Measurements from ENCODE around the gene ZNF605.
"Not testable (repeated sequence)": the region's sequence is repeated elsewhere in the genome, so short reads cannot be mapped to it uniquely, and the experiment has no call there.

Gene ZNF605

GRCh38 chr12:132908145-132909029 is 47.7 kb downstream of the ZNF605 start:
- DNase-seq (ENCODE audit: low spot score): peak; percentile 95

GRCh38 chr12:132907789-132908144 is 48.3 kb downstream of the ZNF605 start:
- not testable (repeated sequence) for DNase-seq (ENCODE audit: low spot score)

- no peak for DNase-seq (ENCODE audit: low spot score)
Observed at GRCh38 chr12:132907216-132907615, 48.9 kb downstream of the ZNF605 start.

GRCh38 chr12:132904718-132905328 is 51.3 kb downstream of the ZNF605 start:
- DNase-seq (ENCODE audit: low spot score): peak; percentile 92

- no peak for DNase-seq (ENCODE audit: low spot score)
Observed at GRCh38 chr12:132899033-132899432, 57.1 kb downstream of the ZNF605 start.

GRCh38 chr12:132888852-132889251 is 67.3 kb downstream of the ZNF605 start:
- DNase-seq (ENCODE audit: low spot score): no peak

GRCh38 chr12:132887513-132888351 is 68.4 kb downstream of the ZNF605 start, which contains the start of gene CHFR:
Gene CHFR, minus strand, starts transcription at chr12:132887605. Its CDS starts 277 bp downstream, at chr12:132887328.
- peak; percentile 96 for DNase-seq (ENCODE audit: low spot score)

- DNase-seq (ENCODE audit: low spot score): peak; percentile 11
Observed at GRCh38 chr12:132886529-132887477, 69.3 kb downstream of the ZNF605 start.

GRCh38 chr12:132881818-132882217 is 74.3 kb downstream of the ZNF605 start:
- DNase-seq (ENCODE audit: low spot score): no peak

- not testable (repeated sequence) for DNase-seq (ENCODE audit: low spot score)
Observed at GRCh38 chr12:132874620-132875019, 81.5 kb downstream of the ZNF605 start.

- no peak for DNase-seq (ENCODE audit: low spot score)
Observed at GRCh38 chr12:132874175-132874574, 81.9 kb downstream of the ZNF605 start.

GRCh38 chr12:132873724-132874123 is 82.4 kb downstream of the ZNF605 start:
- no peak for DNase-seq (ENCODE audit: low spot score)

GRCh38 chr12:132872975-132873421 is 83.1 kb downstream of the ZNF605 start:
- peak; percentile 13 for DNase-seq (ENCODE audit: low spot score)

- DNase-seq (ENCODE audit: low spot score): no peak
Observed at GRCh38 chr12:132872073-132872855, 83.8 kb downstream of the ZNF605 start.

GRCh38 chr12:132869551-132869950 is 86.6 kb downstream of the ZNF605 start:
- DNase-seq (ENCODE audit: low spot score): no peak
